ENCODE data around the gene ANO3.

Gene ANO3

GRCh38 chr11:26649884-26650283 lies 318.0 kb downstream of the ANO3 start:
- DNase-seq: peak; percentile 38

- DNase-seq: no peak
Observed at GRCh38 chr11:26651916-26652315, 320.0 kb downstream of the ANO3 start.

GRCh38 chr11:26655287-26655686 lies 323.4 kb downstream of the ANO3 start:
- DNase-seq: no peak

GRCh38 chr11:26662916-26663315 lies 331.0 kb downstream of the ANO3 start:
- DNase-seq: no peak

- no peak for DNase-seq
Observed at GRCh38 chr11:26665036-26665435, 333.1 kb downstream of the ANO3 start.

GRCh38 chr11:26665946-26666345 lies 334.0 kb downstream of the ANO3 start:
- no peak for DNase-seq

- DNase-seq: no peak
Observed at GRCh38 chr11:26675233-26675928, 343.5 kb downstream of the ANO3 start.

GRCh38 chr11:26676641-26677040 lies 344.7 kb downstream of the ANO3 start:
- DNase-seq: no peak

- DNase-seq: no peak
Observed at GRCh38 chr11:26677566-26677965, 345.6 kb downstream of the ANO3 start.

GRCh38 chr11:26687351-26687750 lies 355.4 kb downstream of the ANO3 start:
- DNase-seq: no peak

- DNase-seq: no peak
Observed at GRCh38 chr11:26688701-26689100, 356.8 kb downstream of the ANO3 start.

- no peak for DNase-seq
Observed at GRCh38 chr11:26696330-26696729, 364.4 kb downstream of the ANO3 start.

GRCh38 chr11:26698224-26698623 lies 366.3 kb downstream of the ANO3 start:
- no peak for DNase-seq

- no peak for DNase-seq
Observed at GRCh38 chr11:26700574-26701235, 368.8 kb downstream of the ANO3 start.

- peak; percentile 57 for DNase-seq
Observed at GRCh38 chr11:26702406-26702805, 370.5 kb downstream of the ANO3 start.

- no peak for DNase-seq
Observed at GRCh38 chr11:26703411-26704191, 371.7 kb downstream of the ANO3 start.

- DNase-seq: no peak
Observed at GRCh38 chr11:26704249-26704648, 372.3 kb downstream of the ANO3 start.

GRCh38 chr11:26706181-26706580 lies 374.3 kb downstream of the ANO3 start:
- DNase-seq: no peak

GRCh38 chr11:26708736-26709456 lies 377.0 kb downstream of the ANO3 start:
- DNase-seq: no peak

GRCh38 chr11:26710489-26710888 lies 378.6 kb downstream of the ANO3 start:
- DNase-seq: no peak

- no peak for DNase-seq
Observed at GRCh38 chr11:26712497-26712896, 380.6 kb downstream of the ANO3 start.

All from left hindlimb (tissue), 1 donor.